IMR-90 (cell line): ENCODE data around the gene THRB. TPM values are rescaled to one million over a fixed set of nuclear protein-coding genes. Genes with fewer than 3 reads are reported as not detected.

Experiments
- ATAC-seq: fragments of 200-7000 bp; cut with Tn5 transposase; 2 replicates; pipeline ENCODE4 v1.9.1; 2020; ENCODE audit warnings: low read depth, mild to moderate bottlenecking, moderate library complexity
- BruUV-seq: library from RNA; stranded (reverse); fragments of 400-500 nt; replicated peaks from 2 replicates; lab custom pipeline; 2021; lab: Mats Ljungman, UMichigan
- CTCF ChIA-PET: fragments of 300-600 bp; formaldehyde crosslinking; extraction: SDS; loops from one replicate; lab custom pipeline; 2021; ENCODE audit warnings: antibody characterized with exemption; lab: Yijun Ruan, JAX
- POLR2A ChIA-PET: fragments of 300-600 bp; sonication (Branson Sonifier 250); formaldehyde crosslinking; loops from one replicate; lab custom pipeline; 2022; ENCODE audit warnings: antibody characterized with exemption; ENCODE audit not compliant: unreplicated experiment; lab: Charles Lee
- DNase-seq: peaks from one replicate; pipeline ENCODE4 v3.0.0; 2013
- H2AFZ ChIP-seq: replicated peaks from 2 replicates; pipeline ENCODE3; 2013; ENCODE audit warnings: low read length, mild to moderate bottlenecking; ENCODE audit not compliant: poor library complexity
- H2AK5ac ChIP-seq: 2 replicates; pipeline ENCODE4 v1.6.1; 2013; ENCODE audit warnings: low read depth, low read length, inconsistent platforms
- H2AK9ac ChIP-seq: replicated peaks from 2 replicates; pipeline ENCODE3; 2013; ENCODE audit warnings: mild to moderate bottlenecking, low read depth, low read length, moderate library complexity; ENCODE audit not compliant: poor library complexity
- H2BK120ac ChIP-seq: 2 replicates; pipeline ENCODE4 v1.6.1; 2013; ENCODE audit warnings: low read depth, low read length, inconsistent platforms
- H2BK15ac ChIP-seq: 3 replicates; pipeline ENCODE4 v1.6.1; 2013; ENCODE audit warnings: low read depth, low read length, inconsistent platforms
- H2BK20ac ChIP-seq: 2 replicates; pipeline ENCODE4 v1.6.1; 2013; ENCODE audit warnings: low read depth, mild to moderate bottlenecking, inconsistent platforms, low read length, moderate library complexity
- H2BK5ac ChIP-seq: 2 replicates; pipeline ENCODE4 v1.6.1; 2013; ENCODE audit warnings: mild to moderate bottlenecking, low read depth, low read length, inconsistent platforms; ENCODE audit not compliant: poor library complexity, severe bottlenecking
- H3K14ac ChIP-seq: replicated peaks from 2 replicates; pipeline ENCODE4 v1.6.1; 2013; ENCODE audit warnings: low read depth, low read length, inconsistent platforms
- H3K18ac ChIP-seq: 2 replicates; pipeline ENCODE4 v1.6.1; 2013; ENCODE audit warnings: low read depth, low read length, control low read depth
- H3K23ac ChIP-seq: 2 replicates; pipeline ENCODE4 v1.6.1; 2013; ENCODE audit warnings: low read depth, low read length, inconsistent platforms
- H3K27ac ChIP-seq: 2 replicates; pipeline ENCODE4 v1.5.1; 2013; ENCODE audit warnings: mild to moderate bottlenecking, control low read depth, low read length; ENCODE audit not compliant: insufficient read depth
- H3K27me3 ChIP-seq: 2 replicates; pipeline ENCODE4 v1.6.1; 2013; ENCODE audit warnings: low read length; ENCODE audit not compliant: control insufficient read depth, insufficient read depth
- H3K36me3 ChIP-seq: 2 replicates; pipeline ENCODE4 v1.6.1; 2013; ENCODE audit warnings: low read length, mixed read lengths; ENCODE audit not compliant: control insufficient read depth, insufficient read depth
- H3K4ac ChIP-seq: 2 replicates; pipeline ENCODE4 v1.6.1; 2013; ENCODE audit warnings: low read depth, low read length, inconsistent platforms
- H3K4me1 ChIP-seq: 2 replicates; pipeline ENCODE4 v1.6.1; 2013; ENCODE audit warnings: low read length, mixed read lengths; ENCODE audit not compliant: control insufficient read depth, insufficient read depth
- H3K4me2 ChIP-seq: 2 replicates; pipeline ENCODE4 v1.6.1; 2013; ENCODE audit warnings: low read depth, mild to moderate bottlenecking, control low read depth, low read length, moderate library complexity
- H3K4me3 ChIP-seq: 2 replicates; pipeline ENCODE4 v1.5.1; 2013; ENCODE audit warnings: low read depth, mild to moderate bottlenecking, control low read depth, low read length, moderate library complexity; ENCODE audit not compliant: insufficient read depth
- H3K56ac ChIP-seq: 2 replicates; pipeline ENCODE4 v1.6.1; 2013; ENCODE audit warnings: low read length, inconsistent platforms; ENCODE audit not compliant: insufficient read depth; ENCODE audit errors: extremely low read depth
- H3K79me1 ChIP-seq, 2 experiments: 2 replicates each; pipeline ENCODE4 v1.6.1; 2013; ENCODE audit warnings: low read length in 2 of 2, inconsistent platforms in 1 of 2, low read depth in 1 of 2
- H3K9ac ChIP-seq: 2 replicates; pipeline ENCODE4 v1.6.1; 2013; ENCODE audit warnings: low read depth, low read length, control low read depth
- H3K9me1 ChIP-seq: 2 replicates; pipeline ENCODE4 v1.6.1; 2013; ENCODE audit warnings: low read length, inconsistent platforms; ENCODE audit not compliant: insufficient read depth
- H3K9me3 ChIP-seq: 2 replicates; pipeline ENCODE4 v1.6.1; 2013; ENCODE audit warnings: low read length; ENCODE audit not compliant: control insufficient read depth, insufficient read depth
- H4K20me1 ChIP-seq: 2 replicates; pipeline ENCODE4 v1.6.1; 2013; ENCODE audit warnings: low read length, inconsistent platforms; ENCODE audit not compliant: insufficient read depth
- H4K5ac ChIP-seq: 2 replicates; pipeline ENCODE4 v1.6.1; 2013; ENCODE audit warnings: mild to moderate bottlenecking, low read depth, low read length, control low read depth
- H4K8ac ChIP-seq, 2 experiments: 2 replicates each; pipeline ENCODE4 v1.6.1; 2013; ENCODE audit warnings: low read depth in 2 of 2, low read length in 2 of 2, control low read depth in 1 of 2, inconsistent platforms in 1 of 2
- H4K91ac ChIP-seq: 2 replicates; pipeline ENCODE4 v1.6.1; 2013; ENCODE audit warnings: low read depth, low read length, inconsistent platforms; ENCODE audit not compliant: insufficient read depth
- BHLHE40 ChIP-seq: fragments of 150-350 bp; IDR thresholded peaks from 2 replicates; pipeline ENCODE4 v1.6.1; 2016; ENCODE audit warnings: mild to moderate bottlenecking, low read depth, low read length
- CEBPB ChIP-seq: IDR thresholded peaks from 2 replicates; pipeline ENCODE4 v1.6.1; 2012; ENCODE audit warnings: low read depth, low read length, improper control_type of control experiment
- CHD1 ChIP-seq: IDR thresholded peaks from 2 replicates; pipeline ENCODE4 v1.6.1; 2012; ENCODE audit warnings: low read depth, low read length, improper control_type of control experiment
- FOS ChIP-seq: fragments of 150-350 bp; IDR thresholded peaks from 2 replicates; pipeline ENCODE4 v1.6.1; 2016; ENCODE audit warnings: low read depth, low read length
- MAFK ChIP-seq: IDR thresholded peaks from 2 replicates; pipeline ENCODE4 v1.6.1; 2012; ENCODE audit warnings: low read depth, low read length, improper control_type of control experiment
- MAZ ChIP-seq: IDR thresholded peaks from 2 replicates; pipeline ENCODE4 v1.6.1; 2012; ENCODE audit warnings: low read depth, mild to moderate bottlenecking, low read length, improper control_type of control experiment, moderate library complexity, borderline replicate concordance
- MXI1 ChIP-seq: IDR thresholded peaks from 2 replicates; pipeline ENCODE4 v1.6.1; 2012; ENCODE audit warnings: low read depth, mild to moderate bottlenecking, low read length, moderate library complexity, borderline replicate concordance
- NFE2L2 ChIP-seq: fragments of 150-350 bp; IDR thresholded peaks from 2 replicates; pipeline ENCODE4 v1.6.1; 2016; ENCODE audit warnings: low read depth, mild to moderate bottlenecking, low read length
- POLR2A ChIP-seq: IDR thresholded peaks from 2 replicates; pipeline ENCODE4 v1.6.1; 2012; ENCODE audit warnings: mild to moderate bottlenecking, low read depth, low read length
- RAD21 ChIP-seq: IDR thresholded peaks from 2 replicates; pipeline ENCODE4 v1.6.1; 2012; ENCODE audit warnings: low read length, improper control_type of control experiment
- RCOR1 ChIP-seq: IDR thresholded peaks from 2 replicates; pipeline ENCODE4 v1.6.1; 2012; ENCODE audit warnings: mild to moderate bottlenecking, low read length, improper control_type of control experiment; ENCODE audit not compliant: insufficient replicate concordance
- RFX5 ChIP-seq: IDR thresholded peaks from 2 replicates; pipeline ENCODE4 v1.8.0; 2012; ENCODE audit warnings: low read depth, mild to moderate bottlenecking, low read length, moderate library complexity
- SMC3 ChIP-seq: fragments of 150-350 bp; IDR thresholded peaks from 2 replicates; pipeline ENCODE4 v1.6.1; 2016; ENCODE audit warnings: low read depth, mild to moderate bottlenecking, antibody characterized with exemption, low read length, moderate library complexity
- dilution Hi-C: fragments of 300-500 bp; cut with HindIII; formaldehyde crosslinking; loops from one replicate; pipeline ENCODE4 v1.14.3; 2018; ENCODE audit warnings: low sequenced_read_pairs; ENCODE audit not compliant: unreplicated experiment
- in situ Hi-C: fragments of 300-500 bp; cut with MboI; formaldehyde crosslinking; loops from 3 replicates; pipeline ENCODE4 v1.14.3; 2019; ENCODE audit warnings: low sequenced_read_pairs, inconsistent platforms, mixed read lengths
- intact Hi-C: fragments of 100-400 bp; cut with micrococcal nuclease; formaldehyde crosslinking; loops from 2 replicates; pipeline ENCODE4 v1.10.0; 2022
- polyA plus RNA-seq, 3 experiments: library from polyadenylated mRNA; depleted of rRNA; stranded (reverse); fragments of >200 nt; gene quantifications; 2 replicates each; pipeline ENCODE4 v1.2.3, GENCODE V29; 2012; ENCODE audit warnings: low replicate concordance in 1 of 3
- total RNA-seq: library from RNA; depleted of rRNA; stranded (reverse); fragments of >200 nt; gene quantifications from 2 replicates; pipeline ENCODE4 v1.2.3, GENCODE V29; 2012
- TF ChIP-seq, protein P1 (sequence below): fragments of 150-350 bp; IDR thresholded peaks from 2 replicates; pipeline ENCODE4 v1.6.1; 2017; ENCODE audit warnings: mild to moderate bottlenecking, antibody characterized with exemption, low read length, low read depth
- TF ChIP-seq, protein P2 (sequence below): conservative IDR thresholded peaks from 2 replicates; pipeline ENCODE4 v1.5.1; 2012; ENCODE audit warnings: mild to moderate bottlenecking, low read depth, low read length, improper control_type of control experiment
- TF ChIP-seq, protein P3 (sequence below): fragments of 150-350 bp; IDR thresholded peaks from 2 replicates; pipeline ENCODE4 v1.6.1; 2016; ENCODE audit warnings: low read depth, mild to moderate bottlenecking, low read length, moderate library complexity, borderline replicate concordance

The THRB gene
- total and polyA plus RNA-seq, 2 of the 4 experiments (the other 2 are of a cell fraction): under 0.01 TPM; not detected in 1

DNA sequence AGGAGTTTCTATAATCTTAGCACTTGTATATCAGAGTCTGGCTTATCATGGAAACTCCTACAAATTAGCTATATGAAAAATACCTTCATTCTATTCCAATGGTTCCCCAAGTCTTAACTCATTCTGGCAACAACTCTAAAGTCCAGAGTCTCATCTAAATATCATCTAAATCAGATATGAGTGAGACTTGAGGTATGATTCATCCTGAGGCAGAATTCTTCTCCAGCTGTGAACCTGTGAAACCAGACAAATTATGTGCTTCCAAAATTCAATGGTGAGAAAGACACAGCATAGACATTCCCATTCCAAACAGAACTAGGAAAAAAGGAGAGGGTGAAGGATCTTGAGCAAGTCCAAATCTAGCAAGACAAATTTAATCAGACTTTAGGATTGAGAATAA lies 138.8 kb downstream of the THRB start:
- no peak overlapping the region for H3K14ac ChIP-seq
- H3K56ac ChIP-seq: no peak overlapping the region
- H3K9me1 ChIP-seq: no peaks in the 10 kb centered on the region; the same call in 1 of the 2 replicates
- no peak overlapping the region for H2BK5ac ChIP-seq
- H3K4me3 ChIP-seq: no peak overlapping the region
- dilution Hi-C loops (no loop called here), intact Hi-C loops (no loop called here), in situ Hi-C loops (no loop called here)
- no peak overlapping the region for H2BK15ac ChIP-seq
- H3K4me1 ChIP-seq: no peaks in the 10 kb centered on the region
- H3K27me3 ChIP-seq: 0 out of 2 replicates have a peak, but pooled peaks cover 2% of the 10 kb centered on the region
- no peak overlapping the region for H3K4me2 ChIP-seq
- H3K36me3 ChIP-seq: no peaks in the 10 kb centered on the region
- H4K91ac ChIP-seq: no peak overlapping the region
- CTCF ChIA-PET: no interaction called here
- H3K18ac ChIP-seq: no peak overlapping the region
- no peaks in the 10 kb centered on the region for H4K20me1 ChIP-seq
- ATAC-seq (no peak), DNase-seq (no peak)
- H2AFZ ChIP-seq: no peak overlapping the region
- no peak overlapping the region for H2BK20ac ChIP-seq
- H3K27ac ChIP-seq: no peak overlapping the region
- H2AK5ac ChIP-seq: no peak overlapping the region
- no peak overlapping the region for H2AK9ac ChIP-seq
- POLR2A ChIA-PET: no interaction called here
- H3K79me1 ChIP-seq: no peaks in the 10 kb centered on the region
- no peak overlapping the region for H2BK120ac ChIP-seq
- H3K9ac ChIP-seq: no peak overlapping the region
- no TSS peak for BruUV-seq
- TF ChIP-seq, protein P1, sequence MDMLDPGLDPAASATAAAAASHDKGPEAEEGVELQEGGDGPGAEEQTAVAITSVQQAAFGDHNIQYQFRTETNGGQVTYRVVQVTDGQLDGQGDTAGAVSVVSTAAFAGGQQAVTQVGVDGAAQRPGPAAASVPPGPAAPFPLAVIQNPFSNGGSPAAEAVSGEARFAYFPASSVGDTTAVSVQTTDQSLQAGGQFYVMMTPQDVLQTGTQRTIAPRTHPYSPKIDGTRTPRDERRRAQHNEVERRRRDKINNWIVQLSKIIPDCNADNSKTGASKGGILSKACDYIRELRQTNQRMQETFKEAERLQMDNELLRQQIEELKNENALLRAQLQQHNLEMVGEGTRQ: no peak
- TF ChIP-seq MAZ (no peak), FOS (no peak), CEBPB (no peak), POLR2A (no peak), BHLHE40 (no peak), RCOR1 (no peak), SMC3 (no peak), CHD1 (no peak), MXI1 (no peak), RFX5 (no peak), RAD21 (no peak), MAFK (no peak), NFE2L2 (no peak)
- TF ChIP-seq, protein P2, sequence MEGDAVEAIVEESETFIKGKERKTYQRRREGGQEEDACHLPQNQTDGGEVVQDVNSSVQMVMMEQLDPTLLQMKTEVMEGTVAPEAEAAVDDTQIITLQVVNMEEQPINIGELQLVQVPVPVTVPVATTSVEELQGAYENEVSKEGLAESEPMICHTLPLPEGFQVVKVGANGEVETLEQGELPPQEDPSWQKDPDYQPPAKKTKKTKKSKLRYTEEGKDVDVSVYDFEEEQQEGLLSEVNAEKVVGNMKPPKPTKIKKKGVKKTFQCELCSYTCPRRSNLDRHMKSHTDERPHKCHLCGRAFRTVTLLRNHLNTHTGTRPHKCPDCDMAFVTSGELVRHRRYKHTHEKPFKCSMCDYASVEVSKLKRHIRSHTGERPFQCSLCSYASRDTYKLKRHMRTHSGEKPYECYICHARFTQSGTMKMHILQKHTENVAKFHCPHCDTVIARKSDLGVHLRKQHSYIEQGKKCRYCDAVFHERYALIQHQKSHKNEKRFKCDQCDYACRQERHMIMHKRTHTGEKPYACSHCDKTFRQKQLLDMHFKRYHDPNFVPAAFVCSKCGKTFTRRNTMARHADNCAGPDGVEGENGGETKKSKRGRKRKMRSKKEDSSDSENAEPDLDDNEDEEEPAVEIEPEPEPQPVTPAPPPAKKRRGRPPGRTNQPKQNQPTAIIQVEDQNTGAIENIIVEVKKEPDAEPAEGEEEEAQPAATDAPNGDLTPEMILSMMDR: no peak
- TF ChIP-seq, protein P3, sequence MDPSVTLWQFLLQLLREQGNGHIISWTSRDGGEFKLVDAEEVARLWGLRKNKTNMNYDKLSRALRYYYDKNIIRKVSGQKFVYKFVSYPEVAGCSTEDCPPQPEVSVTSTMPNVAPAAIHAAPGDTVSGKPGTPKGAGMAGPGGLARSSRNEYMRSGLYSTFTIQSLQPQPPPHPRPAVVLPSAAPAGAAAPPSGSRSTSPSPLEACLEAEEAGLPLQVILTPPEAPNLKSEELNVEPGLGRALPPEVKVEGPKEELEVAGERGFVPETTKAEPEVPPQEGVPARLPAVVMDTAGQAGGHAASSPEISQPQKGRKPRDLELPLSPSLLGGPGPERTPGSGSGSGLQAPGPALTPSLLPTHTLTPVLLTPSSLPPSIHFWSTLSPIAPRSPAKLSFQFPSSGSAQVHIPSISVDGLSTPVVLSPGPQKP: no peak
- no peak overlapping the region for H4K5ac ChIP-seq
- H4K8ac ChIP-seq: no peak overlapping the region
- H3K4ac ChIP-seq: no peak overlapping the region
- no peaks in the 10 kb centered on the region for H3K9me3 ChIP-seq
- no peak overlapping the region for H3K23ac ChIP-seq
